ENCODE data around the gene PAQR8.

Gene PAQR8

GRCh38 chr6:52416629-52417151 lies 54.7 kb downstream of the PAQR8 start:
- no peak for TF ChIP-seq EZH2phosphoT487 (conservative IDR thresholded peaks at IDR 0.05; ENCODE audit: low read length)
- TF ChIP-seq CTCF (IDR thresholded peaks at IDR 0.05; ENCODE audit: insufficient read depth, low read length, poor library complexity, severe bottlenecking), result peak; percentile 86
- no peaks in the 10 kb centered on the region for H3K27me3 ChIP-seq (ENCODE audit: low read length)
- H3K4me3 ChIP-seq (ENCODE audit: insufficient read depth, low read length, poor library complexity, severe bottlenecking), result no peak overlapping the region
- no peak overlapping the region for H3K9ac ChIP-seq (ENCODE audit: low read length)
- no peaks in the 10 kb centered on the region for H4K20me1 ChIP-seq (ENCODE audit: low read depth, low read length)
- no peak overlapping the region for H3K27ac ChIP-seq (ENCODE audit: low read depth, low read length)
- H3K9me2 ChIP-seq (replicated peaks; ENCODE audit: insufficient read depth, low read length), result no peaks in the 10 kb centered on the region
- H3K36me3 ChIP-seq (ENCODE audit: low read length), result no peaks in the 10 kb centered on the region
- no peak overlapping the region for H3K4me2 ChIP-seq (ENCODE audit: low read depth, low read length, poor library complexity, severe bottlenecking)
- H3F3A ChIP-seq (ENCODE audit: insufficient read depth), result peaks cover 12% of the 10 kb centered on the region; the same call in 1 of the 2 replicates
- no peaks in the 10 kb centered on the region for H3K9me3 ChIP-seq (ENCODE audit: insufficient read depth, low read length)
- no peak overlapping the region for H2AFZ ChIP-seq (ENCODE audit: low read depth, low read length, severe bottlenecking)
- no peaks in the 10 kb centered on the region for H3K79me2 ChIP-seq (ENCODE audit: insufficient read depth, low read length)

GRCh38 chr6:52417675-52418111 lies 55.7 kb downstream of the PAQR8 start:
- H3F3A ChIP-seq (ENCODE audit: insufficient read depth), result peaks cover 16% of the 10 kb centered on the region; the same call in 1 of the 2 replicates
- no peaks in the 10 kb centered on the region for H3K79me2 ChIP-seq (ENCODE audit: insufficient read depth, low read length)
- H3K4me3 ChIP-seq (ENCODE audit: insufficient read depth, low read length, poor library complexity, severe bottlenecking), result no peak overlapping the region
- H2AFZ ChIP-seq (ENCODE audit: low read depth, low read length, severe bottlenecking), result no peak overlapping the region
- H3K4me2 ChIP-seq (ENCODE audit: low read depth, low read length, poor library complexity, severe bottlenecking), result no peak overlapping the region
- no peak overlapping the region for H3K27ac ChIP-seq (ENCODE audit: low read depth, low read length)
- no peaks in the 10 kb centered on the region for H3K36me3 ChIP-seq (ENCODE audit: low read length)
- no peak for TF ChIP-seq EZH2phosphoT487 (conservative IDR thresholded peaks at IDR 0.05; ENCODE audit: low read length)
- TF ChIP-seq CTCF (IDR thresholded peaks at IDR 0.05; ENCODE audit: insufficient read depth, low read length, poor library complexity, severe bottlenecking), result no peak
- no peak overlapping the region for H3K9ac ChIP-seq (ENCODE audit: low read length)
- H3K27me3 ChIP-seq (ENCODE audit: low read length), result no peaks in the 10 kb centered on the region
- no peaks in the 10 kb centered on the region for H3K9me3 ChIP-seq (ENCODE audit: insufficient read depth, low read length)
- no peaks in the 10 kb centered on the region for H4K20me1 ChIP-seq (ENCODE audit: low read depth, low read length)
- no peaks in the 10 kb centered on the region for H3K9me2 ChIP-seq (replicated peaks; ENCODE audit: insufficient read depth, low read length)

GRCh38 chr6:52418606-52419005 lies 56.7 kb downstream of the PAQR8 start:
- Histone ChIP-seq H4K20me1 (ENCODE audit: low read depth, low read length) (no peaks in the 10 kb centered on the region), H3F3A (ENCODE audit: insufficient read depth) (peaks cover 16% of the 10 kb centered on the region; the same call in 1 of the 2 replicates), H3K27me3 (ENCODE audit: low read length) (no peaks in the 10 kb centered on the region), H3K9me3 (ENCODE audit: insufficient read depth, low read length) (no peaks in the 10 kb centered on the region), H2AFZ (ENCODE audit: low read depth, low read length, severe bottlenecking) (no peak overlapping the region), H3K4me3 (ENCODE audit: insufficient read depth, low read length, poor library complexity, severe bottlenecking) (no peak overlapping the region), H3K9me2 (replicated peaks; ENCODE audit: insufficient read depth, low read length) (no peaks in the 10 kb centered on the region), H3K27ac (ENCODE audit: low read depth, low read length) (no peak overlapping the region), H3K36me3 (ENCODE audit: low read length) (no peaks in the 10 kb centered on the region), H3K4me2 (ENCODE audit: low read depth, low read length, poor library complexity, severe bottlenecking) (no peak overlapping the region), H3K79me2 (ENCODE audit: insufficient read depth, low read length) (no peaks in the 10 kb centered on the region), H3K9ac (ENCODE audit: low read length) (no peak overlapping the region)
- TF ChIP-seq CTCF (IDR thresholded peaks at IDR 0.05; ENCODE audit: insufficient read depth, low read length, poor library complexity, severe bottlenecking) (no peak), EZH2phosphoT487 (conservative IDR thresholded peaks at IDR 0.05; ENCODE audit: low read length) (no peak)
